Measurements from ENCODE around the gene KRTAP10-7. TPM values are rescaled to one million over a fixed set of nuclear protein-coding genes. Genes with fewer than 3 reads are reported as not detected.
"Not testable (repeated sequence)": the region's sequence is repeated elsewhere in the genome, so short reads cannot be mapped to it uniquely, and the experiment has no call there.

Gene KRTAP10-7
- polyA plus RNA-seq, 2 donors: not detected

DNA sequence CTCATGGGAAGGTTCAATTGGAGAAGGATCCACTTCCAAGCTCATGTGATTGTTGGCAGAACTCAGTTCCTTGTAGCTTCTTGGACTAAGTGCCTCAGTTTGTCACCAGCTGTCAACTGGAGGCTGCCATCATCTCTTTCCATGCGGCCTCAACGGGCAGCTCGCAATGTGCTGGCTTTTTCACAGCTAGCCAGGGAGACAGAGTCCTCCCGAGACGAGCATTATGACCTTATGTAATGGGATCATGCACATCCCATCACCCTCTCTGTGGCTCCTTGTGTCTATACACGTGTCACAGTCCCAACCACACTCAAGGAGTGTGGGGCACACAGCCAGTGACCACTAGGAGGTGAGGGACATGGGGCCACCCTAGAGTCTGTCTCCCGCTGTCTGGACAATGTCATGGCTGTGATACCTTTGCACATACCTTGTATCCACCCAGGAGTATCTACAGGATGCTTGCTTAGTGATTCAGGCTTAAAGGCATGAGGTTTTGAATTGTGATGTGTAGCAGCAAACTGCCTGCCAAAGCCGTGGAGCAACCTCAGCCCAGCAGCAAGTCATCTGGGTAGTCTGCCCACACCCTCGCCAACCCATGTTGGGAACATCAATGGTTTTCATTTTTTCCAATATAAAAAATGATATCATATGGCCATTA lies 4.2 kb upstream of the KRTAP10-7 start:
- WGBS, 2 donors: 69 to 72% methylated on average over 9 of the region's 9 CpGs
- Histone ChIP-seq H3K4me3 (ENCODE audit: low read depth in 1 of 2, low read length in 2 of 2) (no peak overlapping the region), H3K36me3 (ENCODE audit: control insufficient read depth in 2 of 2, insufficient read depth in 2 of 2, low read length in 1 of 2) (no peaks in the 10 kb centered on the region), H3K27ac (ENCODE audit: low read depth in 2 of 2, low read length in 1 of 2) (no peak overlapping the region), H3K27me3 (ENCODE audit: control insufficient read depth in 1 of 2, insufficient read depth in 2 of 2, low read length in 2 of 2) (no peaks in the 10 kb centered on the region), H3K4me1 (ENCODE audit: control insufficient read depth in 2 of 2, insufficient read depth in 2 of 2, low read length in 1 of 2) (peaks cover 0 to 11% of the 10 kb centered on the region in 2 donors), H3K9me3 (ENCODE audit: control insufficient read depth in 2 of 2, insufficient read depth in 1 of 2, low read depth in 1 of 2, low read length in 1 of 2) (no peaks in the 10 kb centered on the region)

DNA sequence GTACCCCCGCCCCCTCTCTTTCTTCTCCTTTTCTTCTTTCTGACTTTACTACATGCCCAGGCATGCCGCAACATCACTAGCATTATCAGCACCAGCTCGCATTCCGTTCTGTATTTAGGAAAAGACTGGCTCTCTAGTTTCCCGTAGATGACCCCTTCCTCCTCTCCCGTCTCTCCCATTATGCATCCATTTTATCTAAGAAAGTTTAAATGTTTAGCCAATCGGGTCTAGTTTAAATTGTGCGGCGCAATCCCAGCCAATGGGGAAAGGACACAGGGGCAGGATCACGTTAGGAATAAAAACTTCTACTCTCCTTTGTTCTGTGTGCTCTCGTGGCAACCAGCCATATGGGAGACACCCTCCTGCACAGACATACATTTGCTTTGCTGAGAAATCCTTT lies 2.3 kb upstream of the KRTAP10-7 start:
- H3K9me3 ChIP-seq (ENCODE audit: control insufficient read depth in 2 of 2, insufficient read depth in 1 of 2, low read depth in 1 of 2, low read length in 1 of 2): no peaks in the 10 kb centered on the region
- H3K27ac ChIP-seq (ENCODE audit: low read depth in 2 of 2, low read length in 1 of 2): no peak overlapping the region
- WGBS, 2 donors: 68 to 69% methylated on average over 11 of the region's 11 CpGs
- H3K4me1 ChIP-seq (ENCODE audit: control insufficient read depth in 2 of 2, insufficient read depth in 2 of 2, low read length in 1 of 2): peaks cover 0 to 2% of the 10 kb centered on the region in 2 donors
- no peaks in the 10 kb centered on the region for H3K36me3 ChIP-seq (ENCODE audit: control insufficient read depth in 2 of 2, insufficient read depth in 2 of 2, low read length in 1 of 2)
- H3K4me3 ChIP-seq (ENCODE audit: low read depth in 1 of 2, low read length in 2 of 2): no peak overlapping the region
- H3K27me3 ChIP-seq (ENCODE audit: control insufficient read depth in 1 of 2, insufficient read depth in 2 of 2, low read length in 2 of 2): no peaks in the 10 kb centered on the region

DNA sequence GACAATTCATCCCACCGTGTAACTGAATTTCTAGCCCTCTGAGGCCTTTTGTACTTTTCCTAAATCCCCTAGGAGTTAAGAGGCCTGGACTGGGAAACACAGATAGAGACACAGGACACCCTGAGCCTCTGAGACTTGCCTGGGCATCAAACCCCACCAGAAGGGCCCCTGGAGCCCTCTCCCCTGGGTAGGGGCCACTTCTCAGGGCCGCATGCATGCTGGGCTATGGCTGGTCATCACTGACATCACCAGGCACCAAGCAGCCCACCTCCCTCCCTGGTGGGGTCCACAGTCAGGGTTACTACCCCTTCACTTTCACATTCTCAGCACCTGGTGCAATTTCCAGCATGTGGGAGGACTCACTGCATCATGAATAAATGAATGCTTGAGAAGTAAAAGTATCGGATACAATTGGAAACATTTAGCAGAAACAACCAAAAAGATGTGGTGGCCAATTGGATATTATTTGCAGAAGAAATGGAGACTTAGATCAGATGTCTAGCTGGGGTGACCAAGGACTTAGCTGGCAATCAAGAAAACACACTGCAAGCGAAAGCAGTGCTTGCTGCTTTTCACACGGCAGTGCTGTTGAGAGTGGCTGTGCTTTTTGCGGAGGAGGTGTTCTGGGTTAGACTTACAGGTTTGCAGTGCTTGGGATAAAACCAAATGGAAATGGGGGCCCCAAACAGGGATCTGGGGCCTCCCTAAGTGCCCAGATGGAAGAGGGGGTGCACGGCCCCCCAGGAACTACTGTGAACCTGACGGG lies 950 bp upstream of the KRTAP10-7 start:
- no peaks in the 10 kb centered on the region for H3K27me3 ChIP-seq (ENCODE audit: control insufficient read depth in 1 of 2, insufficient read depth in 2 of 2, low read length in 2 of 2)
- H3K4me3 ChIP-seq (ENCODE audit: low read depth in 1 of 2, low read length in 2 of 2): no peak overlapping the region
- no peaks in the 10 kb centered on the region for H3K9me3 ChIP-seq (ENCODE audit: control insufficient read depth in 2 of 2, insufficient read depth in 1 of 2, low read depth in 1 of 2, low read length in 1 of 2)
- no peaks in the 10 kb centered on the region for H3K36me3 ChIP-seq (ENCODE audit: control insufficient read depth in 2 of 2, insufficient read depth in 2 of 2, low read length in 1 of 2)
- H3K27ac ChIP-seq (ENCODE audit: low read depth in 2 of 2, low read length in 1 of 2): no peak overlapping the region
- H3K4me1 ChIP-seq (ENCODE audit: control insufficient read depth in 2 of 2, insufficient read depth in 2 of 2, low read length in 1 of 2): peaks cover 0 to 2% of the 10 kb centered on the region in 2 donors
- 86% methylated on average over 8 of the region's 8 CpGs for WGBS, 2 donors

DNA sequence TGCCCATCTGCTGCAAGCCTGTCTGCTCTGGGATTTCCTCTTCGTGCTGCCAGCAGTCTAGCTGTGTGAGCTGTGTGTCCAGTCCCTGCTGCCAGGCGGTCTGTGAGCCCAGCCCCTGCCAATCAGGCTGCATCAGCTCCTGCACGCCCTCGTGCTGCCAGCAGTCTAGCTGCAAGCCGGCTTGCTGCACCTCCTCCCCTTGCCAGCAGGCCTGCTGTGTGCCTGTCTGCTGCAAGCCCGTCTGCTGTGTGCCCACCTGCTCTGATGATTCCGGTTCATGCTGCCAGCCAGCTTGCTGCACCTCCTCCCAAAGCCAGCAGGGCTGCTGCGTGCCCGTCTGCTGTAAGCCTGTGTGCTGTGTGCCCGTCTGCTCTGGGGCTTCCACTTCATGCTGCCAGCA lies 694 bp downstream of the KRTAP10-7 start:
- not testable (repeated sequence) for H3K27me3 ChIP-seq (ENCODE audit: control insufficient read depth in 1 of 2, insufficient read depth in 2 of 2, low read length in 2 of 2); H3K9me3 ChIP-seq (ENCODE audit: control insufficient read depth in 2 of 2, insufficient read depth in 1 of 2, low read depth in 1 of 2, low read length in 1 of 2); H3K36me3 ChIP-seq (ENCODE audit: control insufficient read depth in 2 of 2, insufficient read depth in 2 of 2, low read length in 1 of 2); H3K27ac ChIP-seq (ENCODE audit: low read depth in 2 of 2, low read length in 1 of 2); H3K4me3 ChIP-seq (ENCODE audit: low read depth in 1 of 2, low read length in 2 of 2); H3K4me1 ChIP-seq (ENCODE audit: control insufficient read depth in 2 of 2, insufficient read depth in 2 of 2, low read length in 1 of 2)
- WGBS, 2 donors: 50 to 59% methylated on average over 10 of the region's 10 CpGs

DNA sequence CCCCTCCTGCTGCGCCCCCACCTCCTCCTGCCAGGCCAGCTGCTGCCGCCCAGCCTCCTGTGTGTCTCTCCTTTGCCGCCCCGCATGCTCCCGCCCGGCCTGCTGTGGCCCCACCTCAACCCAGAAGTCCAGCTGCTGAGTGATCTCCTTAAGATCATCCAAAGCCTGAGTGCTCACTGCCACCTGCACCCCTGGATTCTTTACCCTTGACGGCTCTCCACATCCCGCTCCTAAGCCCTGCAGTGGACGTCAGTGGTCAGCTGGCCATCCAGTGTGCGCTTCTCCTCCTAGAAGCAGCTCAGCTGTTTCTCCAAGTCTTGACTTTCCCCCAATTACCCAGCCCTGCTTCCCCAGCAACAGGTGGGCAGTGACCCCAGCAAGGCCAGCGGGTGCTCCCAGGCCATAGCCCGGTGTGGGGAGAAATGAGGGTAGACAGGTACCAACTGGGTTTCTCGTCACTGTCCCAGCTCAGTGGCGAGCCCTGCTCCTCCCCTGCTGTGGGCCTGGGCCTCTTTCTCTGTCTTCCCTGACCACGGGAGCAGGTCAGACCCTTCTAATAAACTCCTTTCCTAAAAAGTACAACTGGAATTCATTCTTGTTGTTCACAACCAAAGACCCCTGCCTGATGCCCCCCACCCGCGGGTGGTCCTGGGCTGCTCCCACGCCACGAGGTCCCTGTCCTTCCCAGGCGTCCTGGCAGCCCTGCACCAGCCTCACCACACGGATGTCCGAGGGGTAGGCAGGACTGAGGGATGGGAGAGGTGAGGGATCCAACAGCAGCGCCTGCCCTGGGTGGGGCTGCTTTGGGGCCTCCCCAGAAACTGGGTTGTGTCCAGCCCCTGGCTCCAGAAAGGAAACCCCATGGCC lies 1.4 kb downstream of the KRTAP10-7 start:
- 70 to 82% methylated on average over 23 of the region's 23 CpGs for WGBS, 2 donors
- Histone ChIP-seq H3K9me3 (ENCODE audit: control insufficient read depth in 2 of 2, insufficient read depth in 1 of 2, low read depth in 1 of 2, low read length in 1 of 2) (no peaks in the 10 kb centered on the region), H3K27me3 (ENCODE audit: control insufficient read depth in 1 of 2, insufficient read depth in 2 of 2, low read length in 2 of 2) (no peaks in the 10 kb centered on the region), H3K27ac (ENCODE audit: low read depth in 2 of 2, low read length in 1 of 2) (no peak overlapping the region), H3K36me3 (ENCODE audit: control insufficient read depth in 2 of 2, insufficient read depth in 2 of 2, low read length in 1 of 2) (no peaks in the 10 kb centered on the region), H3K4me3 (ENCODE audit: low read depth in 1 of 2, low read length in 2 of 2) (no peak overlapping the region), H3K4me1 (ENCODE audit: control insufficient read depth in 2 of 2, insufficient read depth in 2 of 2, low read length in 1 of 2) (peaks cover 0 to 2% of the 10 kb centered on the region in 2 donors)

DNA sequence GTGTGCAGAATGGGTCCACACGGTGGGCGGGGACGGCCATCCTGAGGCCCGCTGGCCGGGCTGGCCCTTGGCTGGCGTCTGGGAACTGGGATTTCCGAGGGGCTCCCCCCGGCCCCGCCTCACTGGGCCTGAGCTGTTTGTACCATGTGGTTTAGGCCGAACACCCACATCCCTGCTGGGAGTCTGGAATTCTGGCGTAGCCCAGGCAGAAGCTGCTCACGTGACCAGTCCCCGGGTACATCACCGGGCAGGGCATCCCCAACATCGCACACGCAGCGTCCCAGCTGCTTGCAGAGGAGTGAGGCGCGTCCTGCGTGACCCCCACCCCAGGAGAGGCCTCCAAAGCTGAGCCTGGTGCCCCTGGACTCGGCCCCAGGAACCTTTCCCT lies 2.1 kb downstream of the KRTAP10-7 start:
- Histone ChIP-seq H3K9me3 (ENCODE audit: control insufficient read depth in 2 of 2, insufficient read depth in 1 of 2, low read depth in 1 of 2, low read length in 1 of 2) (no peaks in the 10 kb centered on the region), H3K4me1 (ENCODE audit: control insufficient read depth in 2 of 2, insufficient read depth in 2 of 2, low read length in 1 of 2) (peaks cover 0 to 2% of the 10 kb centered on the region in 2 donors), H3K4me3 (ENCODE audit: low read depth in 1 of 2, low read length in 2 of 2) (no peak overlapping the region), H3K27ac (ENCODE audit: low read depth in 2 of 2, low read length in 1 of 2) (no peak overlapping the region), H3K27me3 (ENCODE audit: control insufficient read depth in 1 of 2, insufficient read depth in 2 of 2, low read length in 2 of 2) (no peaks in the 10 kb centered on the region), H3K36me3 (ENCODE audit: control insufficient read depth in 2 of 2, insufficient read depth in 2 of 2, low read length in 1 of 2) (no peaks in the 10 kb centered on the region)
- 71 to 78% methylated on average over 20 to 21 of the region's 21 CpGs for WGBS, 2 donors

DNA sequence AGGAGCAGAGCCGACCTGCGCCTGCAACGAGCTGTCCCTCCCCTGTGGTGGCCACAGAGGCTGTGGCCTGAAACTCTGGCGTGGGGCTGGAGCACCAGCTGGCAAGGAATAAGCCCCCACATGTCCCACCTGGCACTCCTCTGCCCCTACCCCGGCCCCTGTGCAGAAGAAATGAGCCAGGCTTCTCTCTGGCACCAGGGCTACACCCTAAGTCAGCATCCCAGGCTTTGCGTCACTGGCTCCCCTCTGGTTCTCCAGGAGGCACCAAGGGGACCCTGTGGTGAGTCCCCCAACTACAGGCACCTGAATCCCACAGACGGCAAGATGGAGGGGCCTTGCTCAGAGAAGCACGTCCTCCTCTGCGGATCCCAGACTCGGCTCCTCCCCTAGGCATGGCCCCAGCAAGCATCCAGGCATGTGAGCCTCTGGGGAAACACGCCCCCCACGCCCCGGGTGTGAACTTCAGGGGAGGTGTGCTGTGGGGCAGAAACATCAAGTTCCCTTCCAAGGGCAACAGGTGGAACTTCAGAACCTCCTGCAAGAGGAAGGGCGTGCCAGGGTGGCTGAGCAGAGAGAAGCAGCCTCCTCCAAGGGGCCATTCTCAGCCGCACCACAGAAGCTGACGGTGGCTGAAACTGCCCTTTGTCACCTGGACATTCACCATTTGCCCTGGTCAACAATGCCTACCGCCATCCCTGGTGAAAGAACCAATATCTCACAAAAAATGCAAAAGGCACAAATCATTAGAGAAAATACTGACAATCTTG lies 2.9 kb downstream of the KRTAP10-7 start:
- Histone ChIP-seq H3K36me3 (ENCODE audit: control insufficient read depth in 2 of 2, insufficient read depth in 2 of 2, low read length in 1 of 2) (no peaks in the 10 kb centered on the region), H3K9me3 (ENCODE audit: control insufficient read depth in 2 of 2, insufficient read depth in 1 of 2, low read depth in 1 of 2, low read length in 1 of 2) (no peaks in the 10 kb centered on the region), H3K27me3 (ENCODE audit: control insufficient read depth in 1 of 2, insufficient read depth in 2 of 2, low read length in 2 of 2) (no peaks in the 10 kb centered on the region), H3K4me3 (ENCODE audit: low read depth in 1 of 2, low read length in 2 of 2) (no peak overlapping the region), H3K4me1 (ENCODE audit: control insufficient read depth in 2 of 2, insufficient read depth in 2 of 2, low read length in 1 of 2) (peaks cover 0 to 2% of the 10 kb centered on the region in 2 donors), H3K27ac (ENCODE audit: low read depth in 2 of 2, low read length in 1 of 2) (no peak overlapping the region)
- WGBS, 2 donors: 53 to 55% methylated on average over 17 of the region's 17 CpGs

DNA sequence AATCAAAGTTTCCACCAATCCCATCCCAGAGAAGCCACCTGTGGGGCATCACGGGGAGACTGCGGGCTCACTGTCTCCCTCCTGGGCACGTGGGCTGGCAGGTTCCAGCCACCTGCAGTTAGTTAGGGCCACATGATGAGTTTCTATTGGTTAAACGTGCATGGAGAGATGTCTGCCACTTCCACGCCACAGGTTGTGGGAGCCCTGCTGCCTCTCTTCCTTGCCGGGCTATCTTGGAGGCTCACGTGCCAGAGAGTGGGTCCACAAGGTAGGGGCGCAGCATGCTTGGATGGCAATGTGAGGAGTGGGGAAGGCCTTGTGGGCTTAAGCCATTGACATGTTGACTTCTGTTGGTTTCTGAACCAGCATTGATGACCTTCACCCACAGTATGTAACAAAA lies 3.5 kb downstream of the KRTAP10-7 start:
- Histone ChIP-seq H3K4me1 (ENCODE audit: control insufficient read depth in 2 of 2, insufficient read depth in 2 of 2, low read length in 1 of 2) (peaks cover 0 to 2% of the 10 kb centered on the region in 2 donors), H3K27me3 (ENCODE audit: control insufficient read depth in 1 of 2, insufficient read depth in 2 of 2, low read length in 2 of 2) (no peaks in the 10 kb centered on the region), H3K4me3 (ENCODE audit: low read depth in 1 of 2, low read length in 2 of 2) (no peak overlapping the region), H3K36me3 (ENCODE audit: control insufficient read depth in 2 of 2, insufficient read depth in 2 of 2, low read length in 1 of 2) (no peaks in the 10 kb centered on the region), H3K27ac (ENCODE audit: low read depth in 2 of 2, low read length in 1 of 2) (no peak overlapping the region), H3K9me3 (ENCODE audit: control insufficient read depth in 2 of 2, insufficient read depth in 1 of 2, low read depth in 1 of 2, low read length in 1 of 2) (no peaks in the 10 kb centered on the region)
- WGBS, 2 donors: 87 to 88% methylated on average over 8 of the region's 8 CpGs

DNA sequence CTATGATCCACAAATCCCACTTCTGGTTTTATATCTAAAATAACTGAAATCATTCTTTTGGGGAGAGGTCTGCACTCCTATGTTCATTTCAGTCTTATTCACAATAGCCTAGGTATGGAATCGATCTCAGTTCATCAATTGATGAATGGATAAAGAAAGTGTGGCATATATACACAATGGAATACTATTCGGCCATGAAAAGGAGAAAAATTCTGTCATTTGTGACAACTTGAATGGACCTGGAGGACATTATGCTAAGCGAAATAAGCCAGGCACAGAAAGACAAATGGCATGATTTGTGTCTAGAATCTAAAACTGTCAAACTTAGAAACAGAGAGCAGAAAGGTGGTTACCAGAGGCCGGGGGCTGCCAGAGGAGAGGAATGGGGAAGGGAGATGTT lies 6.1 kb downstream of the KRTAP10-7 start:
- Histone ChIP-seq H3K36me3 (ENCODE audit: control insufficient read depth in 2 of 2, insufficient read depth in 2 of 2, low read length in 1 of 2) (no peaks in the 10 kb centered on the region), H3K27me3 (ENCODE audit: control insufficient read depth in 1 of 2, insufficient read depth in 2 of 2, low read length in 2 of 2) (no peaks in the 10 kb centered on the region), H3K9me3 (ENCODE audit: control insufficient read depth in 2 of 2, insufficient read depth in 1 of 2, low read depth in 1 of 2, low read length in 1 of 2) (peaks cover 2 to 3% of the 10 kb centered on the region in 2 donors), H3K4me3 (ENCODE audit: low read depth in 1 of 2, low read length in 2 of 2) (no peak overlapping the region), H3K4me1 (ENCODE audit: control insufficient read depth in 2 of 2, insufficient read depth in 2 of 2, low read length in 1 of 2) (no peaks in the 10 kb centered on the region), H3K27ac (ENCODE audit: low read depth in 2 of 2, low read length in 1 of 2) (no peak overlapping the region)
- 74 to 80% methylated on average over 4 of the region's 4 CpGs for WGBS, 2 donors
